ENCODE measurements around the gene AHI1.

DNA sequence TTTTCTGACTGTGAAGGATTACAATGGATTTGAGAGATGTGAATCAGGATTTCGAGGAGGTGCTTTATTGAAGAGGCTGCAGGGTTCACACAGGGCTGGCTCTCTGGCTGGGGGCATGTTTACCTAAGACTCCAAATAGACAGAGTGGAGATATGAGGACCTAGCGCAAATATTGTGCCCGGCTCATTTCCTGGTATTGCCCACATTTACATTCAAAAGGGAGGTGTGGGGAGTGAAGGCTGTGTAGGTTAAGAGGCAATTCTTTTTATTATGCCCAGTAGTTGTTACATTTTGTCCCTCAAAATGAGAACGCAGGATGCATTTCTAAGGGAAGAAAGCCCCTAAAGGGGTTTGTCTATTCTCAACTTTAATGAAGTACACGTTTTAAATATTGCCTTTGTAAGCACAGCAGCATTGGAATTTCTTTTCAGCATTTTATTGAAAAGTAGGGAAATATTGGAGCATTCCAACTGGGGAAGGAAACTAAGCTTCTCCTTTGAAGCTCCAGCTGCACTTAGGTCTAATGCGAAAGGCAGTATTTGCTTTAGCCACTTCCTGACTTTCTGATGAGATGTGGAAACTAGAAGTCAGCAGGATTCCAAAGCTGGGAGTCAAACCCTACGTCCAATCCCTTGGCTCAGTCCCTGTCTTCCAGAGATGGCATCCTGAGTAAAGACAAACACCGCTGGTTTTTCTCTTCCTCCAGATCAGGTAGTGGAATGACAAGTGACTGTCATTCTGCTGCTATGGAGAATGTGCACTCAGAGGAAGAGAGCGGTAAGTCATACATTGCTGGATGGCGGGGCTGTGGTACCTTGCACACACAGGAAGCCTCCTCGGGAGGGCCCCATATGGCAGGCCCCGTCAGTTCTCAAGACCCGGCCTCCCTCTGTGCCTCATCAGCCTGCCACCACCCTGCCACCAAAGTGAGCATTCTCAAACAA, 245.8 kb downstream of the AHI1 start:
- TF ChIP-seq MYC (IDR thresholded peaks at IDR 0.05; ENCODE audit: low read depth, low read length) = no peak
- TF ChIP-seq, protein P1, sequence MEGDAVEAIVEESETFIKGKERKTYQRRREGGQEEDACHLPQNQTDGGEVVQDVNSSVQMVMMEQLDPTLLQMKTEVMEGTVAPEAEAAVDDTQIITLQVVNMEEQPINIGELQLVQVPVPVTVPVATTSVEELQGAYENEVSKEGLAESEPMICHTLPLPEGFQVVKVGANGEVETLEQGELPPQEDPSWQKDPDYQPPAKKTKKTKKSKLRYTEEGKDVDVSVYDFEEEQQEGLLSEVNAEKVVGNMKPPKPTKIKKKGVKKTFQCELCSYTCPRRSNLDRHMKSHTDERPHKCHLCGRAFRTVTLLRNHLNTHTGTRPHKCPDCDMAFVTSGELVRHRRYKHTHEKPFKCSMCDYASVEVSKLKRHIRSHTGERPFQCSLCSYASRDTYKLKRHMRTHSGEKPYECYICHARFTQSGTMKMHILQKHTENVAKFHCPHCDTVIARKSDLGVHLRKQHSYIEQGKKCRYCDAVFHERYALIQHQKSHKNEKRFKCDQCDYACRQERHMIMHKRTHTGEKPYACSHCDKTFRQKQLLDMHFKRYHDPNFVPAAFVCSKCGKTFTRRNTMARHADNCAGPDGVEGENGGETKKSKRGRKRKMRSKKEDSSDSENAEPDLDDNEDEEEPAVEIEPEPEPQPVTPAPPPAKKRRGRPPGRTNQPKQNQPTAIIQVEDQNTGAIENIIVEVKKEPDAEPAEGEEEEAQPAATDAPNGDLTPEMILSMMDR (IDR thresholded peaks at IDR 0.05; ENCODE audit: low read depth, low read length) = no peak
- no peak for TF ChIP-seq POLR2A (IDR thresholded peaks at IDR 0.05; ENCODE audit: extremely low read depth, insufficient read length)
